HG02981 (cell line): ENCODE data around the gene A4GNT.
"Not testable (repeated sequence)": the region's sequence is repeated elsewhere in the genome, so short reads cannot be mapped to it uniquely, and the experiment has no call there.

ENCODE experiments used
- ATAC-seq: cut with Tn5 transposase; IDR thresholded peaks from one replicate; pipeline ENCODE4 v1.9.1; 2021; ENCODE audit warnings: mild to moderate bottlenecking, moderate library complexity; ENCODE audit not compliant: unreplicated experiment

A4GNT gene

DNA sequence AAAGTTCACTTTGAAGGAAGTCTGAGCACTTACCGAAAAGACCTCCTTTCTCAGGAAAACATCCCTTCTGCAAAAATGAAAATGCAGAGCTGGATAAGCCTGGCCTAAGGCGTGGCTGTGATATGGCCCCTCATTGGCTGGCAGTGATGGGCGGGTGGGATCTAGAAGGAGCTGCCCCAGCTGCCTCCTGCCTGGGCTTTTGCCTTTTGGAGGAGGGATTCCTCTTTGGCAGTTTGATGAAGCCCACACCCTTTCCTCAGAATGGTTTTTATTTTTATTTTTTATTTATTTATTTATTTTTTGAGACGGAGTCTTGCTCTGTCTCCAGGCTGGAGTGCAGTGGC lies 12.8 kb downstream of the A4GNT start:
- no peak for ATAC-seq

DNA sequence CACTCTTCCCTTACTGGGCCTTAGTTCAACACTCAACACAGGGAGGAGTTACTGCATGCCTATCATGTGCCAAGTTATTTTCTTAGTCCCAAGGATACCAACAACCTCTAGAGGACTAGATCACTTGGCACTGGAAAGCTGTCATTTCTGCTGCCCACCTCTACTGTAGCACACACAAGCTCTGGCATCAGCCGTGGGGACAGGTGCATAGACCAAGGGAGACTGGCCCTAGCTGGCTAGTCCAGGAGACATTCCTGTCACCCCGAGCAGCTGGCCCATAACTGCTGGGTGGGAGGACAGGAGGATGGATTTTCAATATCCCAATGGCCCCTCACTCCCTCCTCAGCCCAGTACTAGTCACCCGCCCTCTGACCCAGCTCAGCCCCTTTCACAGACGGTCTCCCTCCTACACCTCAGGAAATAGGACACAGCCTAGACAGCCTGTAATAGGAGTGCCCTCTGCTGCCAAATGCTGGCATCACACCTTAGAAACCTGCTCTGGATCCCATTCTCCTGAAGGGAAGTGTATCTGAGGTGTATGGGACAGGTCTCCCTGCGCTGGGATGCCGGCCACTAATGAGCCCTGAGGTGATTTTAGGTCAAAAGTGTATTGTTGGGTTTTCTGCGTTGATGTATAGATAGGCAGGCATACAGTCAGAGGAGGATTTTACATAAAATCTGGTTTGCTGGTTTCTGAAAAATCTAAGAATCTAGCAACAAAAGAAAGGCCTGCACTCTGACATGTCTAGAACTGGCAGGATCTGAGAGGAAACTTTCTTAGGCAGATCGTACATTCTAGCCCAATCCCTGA lies 13.4 kb downstream of the A4GNT start:
- peak; percentile 65 for ATAC-seq

DNA sequence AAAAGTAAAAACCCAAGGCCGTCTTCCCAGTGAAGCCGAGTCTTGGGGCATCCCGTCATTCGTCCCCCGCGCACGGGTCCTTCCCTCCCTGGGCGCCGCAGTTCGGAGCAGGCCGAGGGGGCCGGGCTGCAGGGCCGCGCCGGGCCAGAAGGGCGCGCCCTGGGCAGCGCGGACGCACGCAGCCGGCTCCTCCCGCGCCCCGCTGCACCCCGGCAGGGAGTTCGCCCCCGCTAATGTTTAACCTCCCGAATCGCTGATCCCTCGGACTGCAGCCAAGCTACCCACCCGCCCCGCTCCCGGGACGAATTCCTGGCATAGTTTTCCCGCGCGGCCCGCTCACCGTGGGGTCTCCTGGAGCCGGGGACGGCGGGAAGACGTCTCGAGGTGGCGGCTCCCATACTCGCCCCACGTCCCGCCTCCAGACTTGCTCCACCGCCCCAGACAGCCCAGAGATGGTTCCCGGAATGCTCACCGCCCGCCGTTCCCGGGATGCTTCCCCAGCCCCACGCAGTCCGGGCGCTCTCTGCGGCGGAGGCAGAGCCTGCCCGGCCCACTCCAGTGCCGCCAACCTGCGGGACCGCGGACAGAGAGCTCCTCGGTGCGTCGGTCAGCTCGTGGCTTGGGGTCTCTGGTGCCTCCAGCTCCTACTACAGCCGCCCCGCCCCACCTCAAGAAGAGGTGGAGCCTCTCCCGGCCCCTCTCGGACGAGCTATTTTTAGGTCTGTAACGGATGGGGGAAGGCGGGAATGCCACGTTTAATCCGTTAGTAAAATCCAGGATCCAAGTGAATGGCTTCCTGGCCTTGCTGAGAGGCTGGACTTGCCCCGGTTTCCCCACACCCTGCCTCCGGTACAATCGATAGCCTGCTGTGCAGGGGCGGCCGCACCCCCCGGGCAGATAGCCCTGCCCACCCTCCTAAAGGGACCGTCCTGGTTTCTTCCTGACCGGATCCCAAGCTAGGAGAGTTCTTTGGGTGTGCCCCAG lies 16.9 kb downstream of the A4GNT start, which contains the start of gene DZIP1L:
DZIP1L (minus strand) TSS at position 621 of the 984 bp plus-strand sequence. CDS start 11,637 bp downstream, outside the sequence.
- peak; percentile 84 for ATAC-seq

DNA sequence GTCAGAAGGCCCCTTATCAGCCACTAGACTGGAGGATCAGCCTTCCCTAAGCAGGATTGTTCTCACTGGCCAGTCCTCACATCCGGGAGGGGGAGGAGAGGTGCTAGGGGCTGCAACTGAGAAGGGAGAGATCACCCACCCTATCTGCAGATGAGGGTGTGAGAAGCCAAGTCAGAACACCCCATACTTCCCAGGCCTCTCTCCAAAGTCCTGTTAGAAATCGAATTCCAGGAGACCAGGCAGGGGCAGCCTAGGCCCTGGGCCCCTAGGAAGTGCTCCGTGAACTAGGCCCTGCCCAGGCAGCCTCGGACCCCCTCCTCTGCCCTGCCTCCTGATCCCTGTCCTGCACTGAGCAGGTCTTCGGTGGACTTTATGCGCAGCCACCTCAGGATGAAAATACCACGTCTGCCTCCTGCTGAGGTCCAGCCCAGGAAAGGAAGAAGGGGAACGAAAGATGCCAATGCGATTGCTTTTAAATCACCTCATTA lies 17.7 kb downstream of the A4GNT start:
- no peak for ATAC-seq

DNA sequence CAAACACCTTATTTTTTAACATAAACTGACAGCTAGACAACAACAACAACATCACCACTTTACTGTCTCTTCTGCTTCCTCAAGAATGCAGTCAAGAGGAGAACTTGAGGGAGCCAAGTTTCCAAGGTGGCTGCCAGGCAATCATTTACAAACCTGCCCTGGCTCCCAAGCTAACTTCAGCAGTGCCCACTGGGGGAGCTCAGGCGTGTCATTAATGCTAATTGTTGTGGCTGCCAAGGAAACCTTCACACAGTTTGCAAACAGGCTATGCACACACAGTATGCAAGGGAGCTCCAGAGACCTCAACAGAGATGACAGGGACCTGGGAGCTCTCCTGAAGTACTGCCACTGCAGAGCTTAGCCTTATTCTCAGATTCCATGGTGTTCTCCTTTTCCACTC lies 18.9 kb downstream of the A4GNT start:
- no peak for ATAC-seq

DNA sequence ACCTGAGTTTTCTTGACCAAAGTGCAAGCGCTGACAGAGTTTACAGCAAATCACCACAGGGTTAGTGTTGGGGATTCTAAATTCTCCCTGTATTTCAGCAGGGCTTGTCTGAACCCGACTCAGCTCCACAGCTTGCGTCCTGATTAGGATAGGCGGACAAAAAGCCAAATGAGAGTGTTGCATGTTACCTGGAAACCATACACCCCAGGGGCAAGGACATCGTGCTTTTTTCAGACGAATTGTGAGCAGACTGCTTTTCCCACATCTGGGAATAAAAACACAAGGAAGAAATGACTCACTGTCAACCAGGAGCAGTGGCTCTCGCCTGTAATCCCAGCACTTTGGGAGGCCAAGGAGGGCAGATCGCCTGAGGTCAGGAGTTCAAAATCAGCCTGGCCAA lies 19.8 kb downstream of the A4GNT start:
- no peak for ATAC-seq

DNA sequence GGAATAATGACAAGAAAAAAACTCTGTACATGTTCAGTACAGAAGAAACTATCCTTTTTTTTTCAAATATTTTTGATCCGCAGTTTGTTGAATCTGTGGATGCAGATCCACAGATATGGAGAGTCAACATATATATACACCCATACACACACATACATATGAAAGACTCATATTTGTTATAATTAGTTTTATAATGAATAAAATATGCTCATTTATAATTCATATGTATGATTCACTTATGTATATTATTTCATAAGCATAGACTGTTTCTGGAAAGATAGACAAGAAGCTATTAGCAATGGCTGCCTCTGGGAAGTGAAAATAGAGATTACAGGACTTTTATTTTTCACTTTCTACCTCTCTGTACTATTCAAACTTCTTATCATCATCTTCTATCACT lies 26.6 kb downstream of the A4GNT start:
- no peak for ATAC-seq

DNA sequence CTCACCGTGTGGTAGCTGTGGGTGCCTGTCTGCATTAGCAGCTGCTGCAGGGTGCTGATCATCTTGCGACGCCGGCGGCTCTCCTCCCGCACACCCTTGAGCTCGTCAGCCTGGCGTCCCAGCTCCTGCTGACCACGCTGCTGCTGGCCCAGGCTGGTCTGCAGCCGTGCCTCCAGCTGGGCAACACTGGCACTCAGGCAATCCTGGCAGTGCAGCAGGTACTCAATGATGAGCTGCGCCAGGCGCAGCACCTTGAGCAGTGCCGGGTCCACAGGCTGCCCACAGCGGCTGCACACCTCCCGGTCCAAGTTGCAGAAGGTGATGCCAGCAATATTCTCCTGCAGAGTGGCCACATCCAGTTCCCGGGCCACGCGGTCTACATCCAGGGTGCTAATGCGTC lies 28.7 kb downstream of the A4GNT start:
- ATAC-seq = no peak

DNA sequence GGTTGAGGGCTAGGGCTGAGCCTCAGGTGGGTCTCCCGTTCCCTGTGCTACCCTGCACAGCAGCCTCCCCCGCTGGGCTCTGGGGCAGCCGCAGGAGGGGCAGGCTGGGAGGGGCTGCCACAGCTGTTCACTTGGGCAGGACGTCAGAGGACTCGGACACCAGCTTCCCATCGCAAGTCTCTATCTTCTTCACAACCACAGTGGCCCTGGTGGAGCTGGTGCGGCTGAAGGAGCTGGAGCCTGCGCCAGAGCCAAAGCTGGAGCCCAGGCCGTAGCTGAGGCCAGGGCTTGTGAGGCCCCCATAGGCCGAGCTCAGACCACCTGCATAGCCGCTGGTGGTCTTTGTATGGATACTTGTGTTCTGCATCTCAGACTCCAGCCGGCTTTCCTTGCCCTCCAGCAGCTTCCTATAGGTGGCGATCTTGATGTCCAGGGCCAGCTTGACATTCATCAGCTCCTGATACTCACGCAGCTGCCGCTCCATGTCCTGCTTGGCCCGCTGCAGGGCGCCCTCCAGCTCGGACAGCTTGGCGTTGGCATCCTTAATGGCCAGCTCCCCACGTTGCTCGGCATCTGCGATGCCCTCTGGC lies 30.7 kb downstream of the A4GNT start:
- not testable (repeated sequence) for ATAC-seq

DNA sequence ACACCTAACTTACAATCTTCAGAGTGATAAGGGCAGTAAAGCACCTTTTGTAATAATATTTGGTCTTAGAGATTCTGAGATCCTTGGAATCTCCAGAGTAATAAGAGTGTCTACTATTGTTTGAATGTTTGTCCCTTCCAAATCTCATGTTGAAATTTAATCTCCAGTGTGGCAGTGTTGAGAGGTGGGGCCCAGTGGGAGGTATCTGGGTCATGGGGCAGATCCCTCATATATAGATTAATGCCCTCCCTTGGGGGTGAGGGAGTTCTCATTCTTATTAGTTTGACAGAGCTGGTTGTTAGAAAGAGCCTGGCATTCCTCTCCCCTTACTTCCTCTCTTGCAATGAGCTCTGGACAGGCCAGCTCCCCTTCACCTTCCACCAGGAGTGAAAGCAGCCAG lies 32.8 kb downstream of the A4GNT start:
- ATAC-seq = no peak

DNA sequence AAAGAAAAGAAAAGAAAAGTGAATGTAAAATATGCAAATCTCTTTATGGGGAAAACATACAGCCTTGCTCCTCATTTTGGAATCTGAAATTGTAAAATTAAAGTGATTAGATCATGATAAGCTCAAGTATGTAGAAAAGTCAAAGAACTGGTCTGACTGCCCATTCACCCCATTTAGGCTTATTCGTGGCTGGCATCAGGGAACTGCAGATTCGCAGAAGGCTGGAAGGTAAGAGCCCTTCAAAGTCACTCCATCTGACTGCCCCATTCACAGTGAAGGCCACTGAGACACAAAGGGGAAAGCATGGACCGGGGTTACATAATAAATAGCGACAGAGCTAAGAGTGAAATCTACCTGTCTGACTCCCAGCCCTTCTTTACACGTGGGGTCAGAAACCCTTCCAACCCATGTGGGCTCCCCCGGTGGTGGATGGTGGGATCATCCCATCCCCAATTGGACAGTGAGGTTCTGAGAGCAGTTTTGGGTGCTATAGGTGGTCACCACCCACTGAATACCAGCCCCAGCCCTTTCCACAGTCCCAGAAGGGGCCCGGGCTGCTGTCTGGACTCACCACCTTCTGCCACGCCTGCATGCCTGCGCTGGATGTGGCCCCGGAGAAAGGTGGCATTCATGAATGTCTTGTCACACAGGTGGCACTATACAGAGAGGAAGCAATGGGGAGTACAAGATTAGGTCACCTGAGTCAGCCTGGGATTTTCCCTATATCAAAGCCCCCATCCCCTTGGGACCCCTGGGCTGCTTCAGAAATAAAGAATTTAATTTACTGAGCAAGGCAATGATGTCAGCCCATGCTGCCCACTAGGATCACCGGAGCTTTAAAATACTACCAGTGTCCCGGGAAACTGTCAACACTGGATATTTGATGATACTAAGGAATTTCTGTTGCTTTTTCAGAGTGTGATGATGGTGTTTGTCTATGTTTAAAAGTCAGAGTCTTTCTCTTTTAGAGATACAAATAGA lies 34.7 kb downstream of the A4GNT start:
- peak; percentile 73 for ATAC-seq

DNA sequence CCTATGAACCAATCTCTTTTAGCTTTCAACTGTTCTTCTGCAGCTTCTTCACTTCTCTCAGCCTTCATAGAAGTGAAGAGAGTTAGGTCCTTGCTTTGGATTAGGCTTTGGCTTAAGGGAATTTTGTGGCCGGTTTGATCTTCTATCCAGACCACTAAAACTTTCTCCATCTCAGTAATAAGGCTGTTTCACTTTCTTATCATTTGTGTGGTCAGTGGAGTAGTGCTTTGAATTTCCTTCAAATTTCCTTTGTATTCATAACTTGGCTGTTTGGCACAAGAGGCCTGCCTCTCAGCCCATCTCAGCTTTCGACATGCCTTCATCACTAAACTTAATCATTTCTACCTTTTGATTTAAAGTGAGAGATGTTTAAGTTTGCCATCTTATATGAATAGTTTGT lies 38.5 kb downstream of the A4GNT start:
- no peak for ATAC-seq

DNA sequence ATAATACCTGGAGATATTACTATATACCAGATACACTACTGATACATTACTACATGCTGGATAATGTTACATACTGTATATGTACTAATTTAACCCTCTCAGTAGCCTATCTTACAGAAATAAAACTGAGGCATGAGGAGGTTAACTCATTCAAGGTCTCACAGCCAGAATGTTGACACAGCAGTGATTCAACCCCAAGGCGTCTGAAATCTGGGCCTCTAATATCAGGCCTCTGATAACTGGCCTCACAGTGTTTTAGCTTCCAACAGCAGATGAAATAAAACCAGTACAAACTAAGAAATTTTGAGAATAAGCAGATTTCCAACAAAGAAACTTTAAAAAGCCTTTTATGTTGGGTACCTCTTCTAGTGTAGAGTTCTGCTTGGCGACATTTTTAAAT lies 40.2 kb downstream of the A4GNT start:
- ATAC-seq = no peak

DNA sequence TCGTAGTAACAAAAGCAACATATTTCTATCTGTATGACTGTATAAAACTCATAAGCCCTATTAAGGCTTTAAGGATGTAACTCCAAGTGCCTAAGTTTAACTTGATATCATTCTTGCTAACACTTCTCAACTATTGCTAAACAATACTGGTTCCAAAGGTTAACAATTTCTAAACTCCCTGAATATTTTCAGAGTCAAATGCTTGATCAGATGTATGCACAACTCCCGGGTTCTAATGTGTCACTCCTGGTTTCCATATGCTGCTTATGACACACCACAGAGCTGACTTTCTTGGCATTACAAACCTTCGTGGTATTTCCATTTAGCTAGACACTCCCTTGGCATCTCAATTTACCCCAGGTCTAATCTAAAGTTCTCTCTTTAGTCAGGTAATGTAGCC lies 43.1 kb downstream of the A4GNT start:
- no peak for ATAC-seq

DNA sequence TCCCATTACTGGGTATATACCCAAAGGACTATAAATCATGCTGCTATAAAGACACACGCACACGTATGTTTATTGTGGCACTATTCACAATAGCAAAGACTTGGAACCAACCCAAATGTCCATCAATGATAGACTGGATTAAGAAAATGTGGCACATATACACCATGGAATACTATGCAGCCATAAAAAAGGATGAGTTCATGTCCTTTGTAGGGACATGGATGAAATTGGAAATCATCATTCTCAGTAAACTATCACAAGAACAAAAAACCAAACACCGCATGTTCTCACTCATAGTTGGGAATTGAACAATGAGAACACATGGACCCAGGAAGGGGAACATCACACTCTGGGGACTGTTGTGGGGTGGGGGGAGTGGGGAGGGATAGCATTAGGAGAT lies 46.4 kb downstream of the A4GNT start:
- ATAC-seq = not testable (repeated sequence)

DNA sequence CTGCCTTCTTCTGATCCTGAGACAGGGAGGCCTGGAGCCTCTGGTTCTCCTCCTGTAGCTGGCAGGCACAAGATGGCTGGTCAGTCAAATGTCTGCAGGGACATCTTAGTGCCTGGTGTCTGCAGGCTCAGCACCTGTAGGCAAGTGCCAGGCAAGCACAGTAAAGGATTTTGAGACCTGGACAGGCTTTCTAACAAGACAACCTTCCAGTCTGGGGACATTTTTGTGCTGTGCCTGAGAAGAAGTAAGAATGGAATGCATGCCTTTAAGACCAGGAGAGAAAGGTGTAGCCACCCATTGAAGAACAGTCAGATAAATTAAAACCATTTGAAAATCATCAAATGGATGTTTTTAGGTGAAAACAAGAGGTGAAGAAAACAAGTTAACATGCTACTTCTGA lies 48.0 kb downstream of the A4GNT start:
- no peak for ATAC-seq

DNA sequence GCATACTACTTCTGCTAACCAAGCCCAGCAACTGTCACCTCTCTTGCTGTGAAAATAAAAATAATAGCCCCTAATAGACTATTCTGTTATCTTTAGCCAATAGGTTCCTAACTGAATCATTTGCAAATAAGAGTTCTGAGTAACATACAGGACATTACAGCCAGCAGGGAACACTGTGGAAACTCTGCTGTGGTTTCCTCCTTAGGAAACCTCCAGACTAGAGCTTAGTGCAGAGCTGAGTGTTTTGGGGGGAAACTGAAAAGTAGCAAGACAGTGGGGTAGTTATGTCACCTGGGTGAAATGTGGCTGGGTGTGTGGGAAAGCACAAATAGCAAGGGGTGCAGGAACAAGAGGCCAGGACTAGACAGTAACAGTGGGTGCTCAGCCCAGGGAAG lies 49.2 kb downstream of the A4GNT start:
- peak; percentile 14 for ATAC-seq

DNA sequence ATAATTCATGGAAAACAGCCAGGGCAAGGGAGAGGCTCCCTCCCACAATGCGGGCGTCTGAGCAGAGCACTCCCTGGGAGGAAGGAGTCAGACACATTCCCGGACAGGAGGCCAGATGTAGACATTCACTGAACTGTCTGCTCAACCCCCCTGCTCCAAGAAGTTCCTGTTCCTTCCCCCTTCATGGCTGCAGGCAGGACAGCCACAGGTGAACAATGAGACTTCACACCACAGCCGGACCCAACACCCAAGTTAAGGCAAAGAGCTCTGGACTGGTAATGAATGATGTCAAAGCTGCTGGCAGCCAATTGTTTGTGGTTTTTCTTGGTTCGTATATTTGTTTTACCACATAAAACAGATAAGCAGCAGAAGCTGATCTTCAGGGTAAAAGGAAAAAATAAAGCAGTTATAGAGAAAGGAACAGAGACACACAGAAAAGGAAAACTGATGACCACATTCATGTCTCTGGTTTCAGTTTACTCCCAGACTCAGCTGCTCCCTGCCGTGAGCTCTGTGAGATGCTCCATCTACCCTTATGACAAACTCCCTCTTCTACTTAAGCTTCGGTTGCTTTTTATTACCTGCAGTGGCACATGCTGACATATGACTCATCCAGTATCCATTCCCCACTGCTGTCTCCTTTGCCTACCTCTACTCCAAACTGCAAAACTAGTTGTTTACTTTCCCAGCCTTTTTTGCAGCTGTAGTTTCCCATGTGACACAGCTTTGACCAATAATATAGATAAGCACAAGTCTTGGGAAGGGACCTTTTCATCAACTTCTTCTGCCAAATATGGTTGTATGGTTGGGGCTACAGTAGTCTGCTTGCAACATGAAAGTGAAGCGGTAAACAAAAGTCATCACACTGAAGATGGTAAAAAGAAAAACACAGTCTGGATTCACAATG lies 49.9 kb downstream of the A4GNT start:
- peak; percentile 49 for ATAC-seq
